Measurements from ENCODE around the gene SNX3.

GRCh38 chr6:108175176-108175591 lies 85.7 kb downstream of the SNX3 start:
- TF ChIP-seq YY1 (IDR thresholded peaks at IDR 0.05; ENCODE audit: insufficient read depth, insufficient read length): no peak
- TF ChIP-seq SUZ12 (IDR thresholded peaks at IDR 0.05; ENCODE audit: extremely low read depth, insufficient read depth, insufficient read length): no peak
